ENCODE data around the gene EPB41L2.

DNA sequence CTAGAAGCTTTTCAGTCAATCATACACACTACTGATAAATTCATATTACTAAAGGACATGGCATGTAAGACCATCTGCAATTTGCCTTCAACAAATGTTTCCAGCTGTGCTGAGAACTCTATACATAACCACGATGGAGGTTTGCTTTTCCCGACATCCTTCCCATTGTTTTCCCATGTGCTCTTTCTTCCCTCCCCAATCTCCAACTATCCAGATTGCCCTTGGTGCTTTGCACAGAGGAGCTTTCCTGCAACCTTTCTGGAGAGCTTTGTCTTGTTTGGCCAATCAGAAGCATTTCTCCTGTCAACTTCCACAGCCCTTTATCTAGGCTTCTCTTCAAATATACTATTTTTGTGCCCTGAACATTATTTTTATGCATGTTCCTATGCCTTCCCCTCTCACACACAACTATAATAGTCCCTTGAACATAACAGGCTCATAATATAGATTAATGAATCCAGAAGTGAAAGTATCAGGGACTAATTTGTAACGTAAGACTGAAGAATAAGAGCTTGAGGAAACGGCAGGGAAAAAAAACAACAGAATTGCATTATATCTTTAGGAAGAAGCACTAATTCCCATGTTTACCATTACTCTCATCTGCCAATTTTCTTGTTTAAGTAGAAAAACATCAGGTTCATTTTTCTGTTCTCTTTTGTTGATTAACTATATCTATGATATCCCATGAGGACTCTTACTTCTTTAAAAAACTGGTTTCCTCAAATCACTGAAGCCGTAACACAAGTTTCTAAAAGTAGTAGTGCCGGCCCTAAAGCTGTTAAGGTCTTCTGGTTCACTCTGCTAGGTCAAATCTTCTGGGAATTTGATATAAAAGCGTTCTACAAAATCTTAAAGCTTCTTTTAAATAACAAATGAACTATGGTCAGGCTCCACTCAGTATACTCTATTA, 215.8 kb downstream of the EPB41L2 start:
- no peak for TF ChIP-seq POLR2A (IDR thresholded peaks at IDR 0.05)
- TF ChIP-seq, protein P1, sequence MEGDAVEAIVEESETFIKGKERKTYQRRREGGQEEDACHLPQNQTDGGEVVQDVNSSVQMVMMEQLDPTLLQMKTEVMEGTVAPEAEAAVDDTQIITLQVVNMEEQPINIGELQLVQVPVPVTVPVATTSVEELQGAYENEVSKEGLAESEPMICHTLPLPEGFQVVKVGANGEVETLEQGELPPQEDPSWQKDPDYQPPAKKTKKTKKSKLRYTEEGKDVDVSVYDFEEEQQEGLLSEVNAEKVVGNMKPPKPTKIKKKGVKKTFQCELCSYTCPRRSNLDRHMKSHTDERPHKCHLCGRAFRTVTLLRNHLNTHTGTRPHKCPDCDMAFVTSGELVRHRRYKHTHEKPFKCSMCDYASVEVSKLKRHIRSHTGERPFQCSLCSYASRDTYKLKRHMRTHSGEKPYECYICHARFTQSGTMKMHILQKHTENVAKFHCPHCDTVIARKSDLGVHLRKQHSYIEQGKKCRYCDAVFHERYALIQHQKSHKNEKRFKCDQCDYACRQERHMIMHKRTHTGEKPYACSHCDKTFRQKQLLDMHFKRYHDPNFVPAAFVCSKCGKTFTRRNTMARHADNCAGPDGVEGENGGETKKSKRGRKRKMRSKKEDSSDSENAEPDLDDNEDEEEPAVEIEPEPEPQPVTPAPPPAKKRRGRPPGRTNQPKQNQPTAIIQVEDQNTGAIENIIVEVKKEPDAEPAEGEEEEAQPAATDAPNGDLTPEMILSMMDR (IDR thresholded peaks at IDR 0.05) = no peak

All from body of pancreas (tissue), 4 donors.